SJSA1 (cell line): ENCODE data around the gene CYP4F11. TPM values are rescaled to one million over a fixed set of nuclear protein-coding genes. Genes with fewer than 3 reads are reported as not detected.

Source experiments
- total RNA-seq: library from RNA; depleted of rRNA; stranded (reverse); fragments of >200 nt; shearing (Covaris generic); gene quantifications from 2 replicates; pipeline ENCODE4 v1.2.3, GENCODE V29; 2014; rRNA removed

CYP4F11 gene
- total RNA-seq, 1 experiment from 2014 or later, result not detected

Other genes with a start within 250 kb of the CYP4F11 start
- not detected in 2 replicates for gene OR10H2, start 206.5 kb downstream of the CYP4F11 start, total RNA-seq
- not detected in 2 replicates for gene OR10H3, start 196.5 kb downstream of the CYP4F11 start, total RNA-seq
- not detected in 2 replicates for gene OR10H5, start 146.9 kb downstream of the CYP4F11 start, total RNA-seq
- not detected in 2 replicates for gene OR10H1, start 118.9 kb downstream of the CYP4F11 start, total RNA-seq
- not detected in 2 replicates for gene CYP4F2, start 36.5 kb downstream of the CYP4F11 start, total RNA-seq
- not detected in 2 replicates for gene OR10H4, start 14.5 kb upstream of the CYP4F11 start, total RNA-seq
- 1,990 and 2,203 TPM in 2 replicates for gene TPM4, start 142.0 kb upstream of the CYP4F11 start, total RNA-seq
- gene RAB8A, start 177.4 kb upstream of the CYP4F11 start, total RNA-seq, result 44.8 and 69.5 TPM in 2 replicates
- not detected in 2 replicates for gene HSH2D, start 209.2 kb upstream of the CYP4F11 start, total RNA-seq
- gene CIB3, start 239.0 kb upstream of the CYP4F11 start, total RNA-seq, result not detected in 2 replicates